HL-60 (cell line): ENCODE results near the gene EHD1.

Experiments
- DNase-seq, 2 experiments: peaks; one replicate each; pipeline ENCODE4 v3.0.0-alpha.2; 2010 to 2020; ENCODE audit warnings: low read depth in 1 of 2, low spot score in 1 of 2
- H3K27ac ChIP-seq: fragments of 250-450 bp; sonication (Bioruptor Pico); replicated peaks from 2 replicates; pipeline ENCODE4 v1.5.1; 2020; ENCODE audit warnings: mild to moderate bottlenecking, moderate library complexity
- H3K27me3 ChIP-seq: fragments of 250-450 bp; sonication (Bioruptor Pico); 2 replicates; pipeline ENCODE4 v1.5.1; 2021; ENCODE audit warnings: mild to moderate bottlenecking, moderate library complexity; ENCODE audit not compliant: insufficient read depth, poor library complexity, severe bottlenecking
- H3K4me3 ChIP-seq: replicated peaks from 2 replicates; pipeline ENCODE4 v1.5.1; 2011; ENCODE audit warnings: mild to moderate bottlenecking, control low read depth, low read length; ENCODE audit not compliant: insufficient read depth
- CTCF ChIP-seq: IDR thresholded peaks from one replicate; pipeline ENCODE4 v1.5.1; 2011; ENCODE audit warnings: low read length, control low read depth, inconsistent platforms; ENCODE audit not compliant: insufficient read depth
- GABPA ChIP-seq: IDR thresholded peaks from 2 replicates; pipeline ENCODE4 v1.6.1; 2012; ENCODE audit warnings: low read depth
- POLR2AphosphoS5 ChIP-seq: IDR thresholded peaks from 2 replicates; pipeline ENCODE4 v1.6.1; 2012; ENCODE audit warnings: low read depth
- REST ChIP-seq: IDR thresholded peaks from 2 replicates; pipeline ENCODE4 v1.6.1; 2012; ENCODE audit warnings: low read depth; ENCODE audit not compliant: insufficient replicate concordance
- SPI1 ChIP-seq: IDR thresholded peaks from 2 replicates; pipeline ENCODE4 v1.6.1; 2012; ENCODE audit warnings: low read depth, mild to moderate bottlenecking, borderline replicate concordance

The EHD1 gene

GRCh38 chr11:64892838-64893193 lies 14.4 kb upstream of the EHD1 start:
- no peak overlapping the region for H3K27ac ChIP-seq
- TF ChIP-seq REST (no peak), SPI1 (no peak), CTCF (no peak), GABPA (no peak), POLR2AphosphoS5 (no peak)
- no peak for DNase-seq
- H3K27me3 ChIP-seq: no peaks in the 10 kb centered on the region
- no peak overlapping the region for H3K4me3 ChIP-seq

- TF ChIP-seq SPI1: no peak
- no peak for TF ChIP-seq POLR2AphosphoS5
- no peak for TF ChIP-seq GABPA
- TF ChIP-seq CTCF: no peak
- no peaks in the 10 kb centered on the region for H3K27me3 ChIP-seq
- H3K27ac ChIP-seq: no peak overlapping the region
- H3K4me3 ChIP-seq: no peak overlapping the region
- no peak for DNase-seq
These were observed 14.0 kb upstream of the EHD1 start for GRCh38 chr11:64892411-64892831.

GRCh38 chr11:64891880-64892279 lies 13.5 kb upstream of the EHD1 start:
- Histone ChIP-seq H3K27ac (no peak overlapping the region), H3K4me3 (no peak overlapping the region)
- TF ChIP-seq REST: no peak
- TF ChIP-seq SPI1: no peak
- TF ChIP-seq GABPA: no peak
- no peak for TF ChIP-seq POLR2AphosphoS5
- no peak for TF ChIP-seq CTCF

GRCh38 chr11:64891215-64891848 lies 12.9 kb upstream of the EHD1 start:
- TF ChIP-seq POLR2AphosphoS5 (no peak), CTCF (no peak), REST (no peak), GABPA (no peak), SPI1 (no peak)
- no peak for DNase-seq
- Histone ChIP-seq H3K27me3 (no peaks in the 10 kb centered on the region), H3K27ac (no peak overlapping the region), H3K4me3 (no peak overlapping the region)

More at GRCh38 chr11:64891880-64892279, 13.5 kb upstream of the EHD1 start:
- DNase-seq: no peak
- no peaks in the 10 kb centered on the region for H3K27me3 ChIP-seq
